Sigmoid colon (tissue), 7 donors: ENCODE measurements around the gene PRR12. TPM values are rescaled to one million over a fixed set of nuclear protein-coding genes. Genes with fewer than 3 reads are reported as not detected.
A peak's percentile ranks its signal among the peaks of the same experiment; 100 is the strongest.

ENCODE experiments used
- DNase-seq: peaks from one replicate; pipeline ENCODE4 v3.0.0-alpha.2; 2019
- H3K27ac ChIP-seq, 4 donors: fragments of 200-600 bp; sonication (generic); one replicate each; pipeline ENCODE4 v1.5.1; 2016 to 2019; ENCODE audit warnings: mild to moderate bottlenecking in 1 of 4
- H3K27me3 ChIP-seq, 3 donors: fragments of 200-600 bp; sonication (generic); one replicate each; pipeline ENCODE4 v1.5.1; 2019; ENCODE audit warnings: mild to moderate bottlenecking in 1 of 3
- H3K36me3 ChIP-seq, 4 donors: fragments of 200-600 bp; sonication (generic); one replicate each; pipeline ENCODE4 v1.5.1; 2016 to 2019
- H3K4me1 ChIP-seq, 4 donors: fragments of 200-600 bp; sonication (generic); one replicate each; pipeline ENCODE4 v1.5.1; 2017 to 2019
- H3K4me3 ChIP-seq, 4 donors: fragments of 200-600 bp; sonication (generic); one replicate each; pipeline ENCODE4 v1.5.1; 2017 to 2019; ENCODE audit warnings: mild to moderate bottlenecking in 2 of 4, moderate library complexity in 1 of 4
- H3K9me3 ChIP-seq, 4 donors: fragments of 200-600 bp in 3 of 4; sonication (generic) in 3 of 4; one replicate each; pipeline versions ENCODE4 v1.5.1 to v1.6.1; 2013 to 2019
- CTCF ChIP-seq, 4 experiments: fragments of 450-650 bp in 3 of 4; fragments of 200-600 bp in 1 of 4; IDR thresholded peaks; one replicate each; pipeline ENCODE4 v1.5.1; 2016 to 2019; ENCODE audit warnings: antibody characterized with exemption in 4 of 4, mild to moderate bottlenecking in 3 of 4, moderate library complexity in 2 of 4
- EP300 ChIP-seq, 4 donors: sonication (generic); formaldehyde crosslinking; IDR thresholded peaks; one replicate each; pipeline ENCODE4 v1.6.1; 2017; ENCODE audit warnings: antibody characterized with exemption in 4 of 4
- POLR2A ChIP-seq, 2 donors: fragments of 450-650 bp; IDR thresholded peaks; one replicate each; pipeline ENCODE4 v1.6.1; 2016; ENCODE audit warnings: antibody characterized with exemption in 2 of 2, mild to moderate bottlenecking in 2 of 2, moderate library complexity in 2 of 2
- POLR2AphosphoS5 ChIP-seq, 4 donors: sonication (generic); formaldehyde crosslinking; IDR thresholded peaks; one replicate each; pipeline ENCODE4 v1.6.1; 2017; ENCODE audit warnings: antibody characterized with exemption in 4 of 4
- WGBS, 2 donors: extraction: QIAGEN DNeasy Blood & Tissue Kit; methylation state at CpG; one replicate each; pipeline ENCODE4 v1.1.7; 2013; 5-methylcytosine and 5-hydroxymethylcytosine counted together
- intact Hi-C: fragments of 100-400 bp; cut with DNase I; formaldehyde crosslinking; loops from one replicate; pipeline ENCODE4 v1.15.1; 2023
- polyA plus RNA-seq, 3 donors: library from polyadenylated mRNA; stranded (reverse); fragments of 200-250 nt; gene quantifications; one replicate each; pipeline ENCODE4 v1.2.3, GENCODE V29; 2013
- total RNA-seq, 4 donors: library from RNA; depleted of rRNA; stranded (reverse); fragments of >200 nt; gene quantifications; one replicate each; pipeline ENCODE4 v1.1.0, GENCODE V29; 2016
- donor health status: healthy with polysubstance abuse.
- donor health status: Bipolar disorder and iron deficiency.
- donor health status: healthy.

The PRR12 gene
- total and polyA plus RNA-seq, 7 donors, result 3.0 to 20.4 (median 5.7) TPM

GRCh38 chr19:49581007-49581508 lies 9.9 kb upstream of the PRR12 start, which contains the start of gene PRRG2:
Gene PRRG2 (plus strand): TSS chr19:49581316. CDS start chr19:49583220, 1,904 bp downstream.
- no peak for DNase-seq
- Histone ChIP-seq H3K9me3 (no peaks in the 10 kb centered on the region), H3K4me3 (peak within 1 kb of the TSS; percentile 51 to 69 (median 58)), H3K27me3 (no peaks in the 10 kb centered on the region), H3K36me3 (peaks cover 0 to 4% (median 2%) of the 10 kb centered on the region in 4 donors), H3K27ac (peak within 1 kb of the TSS; percentile 78 to 83 (median 79)), H3K4me1 (peaks cover 0 to 22% (median 16%) of the 10 kb centered on the region in 4 donors)
- intact Hi-C loops, result no loop called here
- TF ChIP-seq EP300 (IDR thresholded peaks at IDR 0.05) (no peak), CTCF (IDR thresholded peaks at IDR 0.05) (no peak), POLR2A (IDR thresholded peaks at IDR 0.05) (no peak), POLR2AphosphoS5 (IDR thresholded peaks at IDR 0.05) (no peak)
- WGBS, 2 donors, result 13 to 36% methylated on average over 15 of the region's 15 CpGs

DNA sequence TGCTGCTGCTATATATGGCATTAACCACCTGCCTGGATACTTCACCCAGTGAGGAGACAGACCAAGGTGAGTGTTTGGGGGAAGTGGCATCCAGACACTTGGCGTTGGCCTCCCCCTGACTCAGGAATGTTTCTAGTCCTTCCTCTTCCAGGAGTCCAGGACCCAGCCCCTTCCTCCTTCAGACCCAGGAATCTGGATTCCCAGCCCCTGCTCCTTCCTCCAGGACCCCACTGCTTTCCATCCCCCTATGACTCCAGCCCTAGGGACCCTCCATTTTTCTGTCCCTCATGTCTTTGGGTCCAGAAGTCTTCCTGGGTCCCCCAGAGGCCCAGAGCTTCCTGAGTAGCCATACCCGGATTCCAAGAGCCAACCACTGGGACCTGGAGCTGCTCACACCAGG lies 7.7 kb upstream of the PRR12 start:
- intact Hi-C loops, result no loop called here
- no peak for DNase-seq
- no peak overlapping the region for H3K27ac ChIP-seq
- H3K36me3 ChIP-seq, result no peaks in the 10 kb centered on the region
- peaks cover 0 to 20% (median 14%) of the 10 kb centered on the region in 4 donors for H3K4me1 ChIP-seq
- no peaks in the 10 kb centered on the region for H3K9me3 ChIP-seq
- no peaks in the 10 kb centered on the region for H3K27me3 ChIP-seq
- no peak overlapping the region for H3K4me3 ChIP-seq
- 76 to 78% methylated on average over 2 of the region's 2 CpGs for WGBS, 2 donors
- no peak for TF ChIP-seq CTCF (IDR thresholded peaks at IDR 0.05)
- no peak for TF ChIP-seq POLR2AphosphoS5 (IDR thresholded peaks at IDR 0.05)
- no peak for TF ChIP-seq EP300 (IDR thresholded peaks at IDR 0.05)
- TF ChIP-seq POLR2A (IDR thresholded peaks at IDR 0.05), result no peak

DNA sequence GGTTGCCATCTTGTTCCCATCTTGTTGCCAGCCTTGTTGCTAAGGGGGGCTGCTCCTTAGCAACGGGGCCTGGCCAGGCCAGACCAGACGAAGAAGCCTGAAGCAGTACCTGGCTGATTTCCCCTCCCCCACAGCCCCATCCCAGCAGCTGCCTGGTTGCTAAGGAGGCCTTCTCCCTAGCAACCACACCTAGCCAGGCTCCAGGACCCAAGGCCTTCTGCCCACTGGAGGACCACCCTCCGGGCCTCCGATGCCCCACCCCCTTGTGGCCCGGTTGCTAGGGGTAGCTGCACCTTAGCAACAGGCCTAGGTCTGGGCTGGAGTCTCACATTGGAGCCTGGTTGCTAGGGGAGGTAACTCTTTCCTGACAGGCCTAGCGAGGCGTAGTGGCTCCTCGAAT lies 6.0 kb upstream of the PRR12 start:
- Histone ChIP-seq H3K27ac (no peak overlapping the region), H3K36me3 (no peaks in the 10 kb centered on the region), H3K27me3 (no peaks in the 10 kb centered on the region), H3K4me1 (peaks cover 0 to 13% (median under 1%) of the 10 kb centered on the region in 4 donors), H3K4me3 (no peak overlapping the region), H3K9me3 (no peaks in the 10 kb centered on the region)
- DNase-seq, result no peak
- TF ChIP-seq POLR2A (IDR thresholded peaks at IDR 0.05), result no peak
- TF ChIP-seq EP300 (IDR thresholded peaks at IDR 0.05), result no peak
- TF ChIP-seq POLR2AphosphoS5 (IDR thresholded peaks at IDR 0.05), result no peak
- no peak for TF ChIP-seq CTCF (IDR thresholded peaks at IDR 0.05)
- intact Hi-C loops, result no loop called here
- WGBS, 2 donors, result 79 to 85% methylated on average over 8 of the region's 8 CpGs

DNA sequence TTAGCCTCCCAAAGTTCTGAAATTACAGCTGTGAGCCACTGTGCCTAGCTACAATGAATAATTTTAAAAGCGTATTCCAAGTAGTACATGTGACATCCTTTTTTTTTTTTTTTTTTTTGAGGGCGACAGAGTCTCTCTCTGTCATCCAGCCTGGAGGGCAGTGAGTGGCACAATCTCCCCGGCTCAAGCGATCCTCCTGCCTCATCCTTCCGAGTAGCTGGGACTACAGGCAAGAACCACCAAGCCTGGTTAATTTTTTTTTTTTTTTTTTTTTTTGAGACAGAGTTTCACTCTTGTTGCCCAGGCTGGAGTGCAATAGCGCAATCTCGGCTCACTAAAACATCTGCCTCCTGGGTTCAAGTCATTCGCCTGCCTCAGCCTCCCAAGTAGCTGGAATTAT lies 3.8 kb upstream of the PRR12 start:
- no peaks in the 10 kb centered on the region for H3K36me3 ChIP-seq
- WGBS, 2 donors, result 91 to 96% methylated on average over 8 of the region's 8 CpGs
- intact Hi-C loops, result no loop called here
- H3K27me3 ChIP-seq, result no peaks in the 10 kb centered on the region
- no peak overlapping the region for H3K27ac ChIP-seq
- no peaks in the 10 kb centered on the region for H3K9me3 ChIP-seq
- peaks cover 0 to 16% (median 3%) of the 10 kb centered on the region in 4 donors for H3K4me1 ChIP-seq
- DNase-seq, result no peak
- no peak for TF ChIP-seq POLR2AphosphoS5 (IDR thresholded peaks at IDR 0.05)
- TF ChIP-seq CTCF (IDR thresholded peaks at IDR 0.05), result no peak
- no peak for TF ChIP-seq POLR2A (IDR thresholded peaks at IDR 0.05)
- TF ChIP-seq EP300 (IDR thresholded peaks at IDR 0.05), result no peak
- H3K4me3 ChIP-seq, result no peak overlapping the region
